Caco-2 (cell line): ENCODE results near the gene HSD11B1. TPM values are rescaled to one million over a fixed set of nuclear protein-coding genes. Genes with fewer than 3 reads are reported as not detected.

Experiments used
- BruUV-seq: library from RNA; stranded (reverse); fragments of 400-500 nt; replicated peaks from 2 replicates; lab custom pipeline; 2021; lab: Mats Ljungman, UMichigan
- CTCF ChIA-PET: fragments of 300-600 bp; sonication (Branson Sonifier 250); formaldehyde crosslinking; loops from one replicate; lab custom pipeline; 2022; ENCODE audit warnings: antibody characterized with exemption; lab: Charles Lee
- POLR2A ChIA-PET: fragments of 300-600 bp; sonication (Branson Sonifier 250); formaldehyde crosslinking; loops from one replicate; lab custom pipeline; 2022; ENCODE audit warnings: antibody characterized with exemption; lab: Charles Lee
- DNase-seq, 2 experiments: peaks; one replicate each; pipeline versions ENCODE4 v3.0.0 to v3.0.0-alpha.2; 2020 to 2022
- H3K27me3 ChIP-seq: replicated peaks from 2 replicates; pipeline ENCODE4 v1.6.0; 2011; ENCODE audit warnings: low read length; ENCODE audit not compliant: control insufficient read depth, insufficient read depth
- H3K36me3 ChIP-seq: 2 replicates; pipeline ENCODE4 v1.5.1; 2011; ENCODE audit warnings: low read length; ENCODE audit not compliant: control insufficient read depth, insufficient read depth
- H3K4me1 ChIP-seq: fragments of 250-450 bp; sonication (Bioruptor Pico); 2 replicates; pipeline ENCODE4 v1.5.1; 2020; ENCODE audit warnings: mild to moderate bottlenecking
- H3K4me3 ChIP-seq: 2 replicates; pipeline ENCODE4 v1.5.1; 2011; ENCODE audit warnings: low read depth, mild to moderate bottlenecking, control low read depth, low read length
- H3K9me3 ChIP-seq: fragments of 250-450 bp; sonication (Bioruptor Pico); 2 replicates; pipeline ENCODE4 v1.5.1; 2020; ENCODE audit warnings: mild to moderate bottlenecking, moderate library complexity
- H3K27ac Mint-ChIP-seq: one replicate; pipeline ENCODE4 v1.8.0; 2022; ENCODE audit warnings: mixed read lengths; ENCODE audit not compliant: unreplicated experiment
- H3K27me3 Mint-ChIP-seq: one replicate; pipeline ENCODE4 v1.8.0; 2022; ENCODE audit warnings: mixed read lengths; ENCODE audit not compliant: insufficient read depth, unreplicated experiment
- H3K36me3 Mint-ChIP-seq: one replicate; pipeline ENCODE4 v1.8.0; 2022; ENCODE audit warnings: mild to moderate bottlenecking, mixed read lengths; ENCODE audit not compliant: insufficient read depth, unreplicated experiment
- H3K4me1 Mint-ChIP-seq: one replicate; pipeline ENCODE4 v1.8.0; 2022; ENCODE audit warnings: low read depth, mixed read lengths; ENCODE audit not compliant: unreplicated experiment
- H3K4me3 Mint-ChIP-seq: one replicate; pipeline ENCODE4 v1.8.0; 2022; ENCODE audit warnings: mild to moderate bottlenecking, moderate library complexity, mixed read lengths; ENCODE audit not compliant: unreplicated experiment
- H3K9me3 Mint-ChIP-seq: one replicate; pipeline ENCODE4 v1.8.0; 2022; ENCODE audit warnings: mixed read lengths; ENCODE audit not compliant: unreplicated experiment
- CTCF ChIP-seq, 2 experiments: fragments of 200-600 bp in 1 of 2; IDR thresholded peaks; 1 replicate in 1 of 2; 2 replicates in 1 of 2; pipeline versions ENCODE4 v1.5.1 to v1.8.0; 2011 to 2022; ENCODE audit warnings: antibody characterized with exemption in 1 of 2, control low read depth in 1 of 2, inconsistent platforms in 1 of 2, low read depth in 1 of 2, low read length in 1 of 2, mild to moderate bottlenecking in 1 of 2, moderate library complexity in 1 of 2; ENCODE audit not compliant: insufficient read depth in 1 of 2, severe bottlenecking in 1 of 2, unreplicated experiment in 1 of 2
- intact Hi-C: fragments of 100-400 bp; cut with micrococcal nuclease; formaldehyde crosslinking; loops from one replicate; pipeline ENCODE4 v1.10.0; 2022; ENCODE audit not compliant: unreplicated experiment
- total RNA-seq: library from RNA; stranded (reverse); gene quantifications from 2 replicates; pipeline ENCODE4 v1.2.3, GENCODE V29; 2022

HSD11B1 gene
- total RNA-seq, 1 experiment from 2014 or later = not detected

DNA sequence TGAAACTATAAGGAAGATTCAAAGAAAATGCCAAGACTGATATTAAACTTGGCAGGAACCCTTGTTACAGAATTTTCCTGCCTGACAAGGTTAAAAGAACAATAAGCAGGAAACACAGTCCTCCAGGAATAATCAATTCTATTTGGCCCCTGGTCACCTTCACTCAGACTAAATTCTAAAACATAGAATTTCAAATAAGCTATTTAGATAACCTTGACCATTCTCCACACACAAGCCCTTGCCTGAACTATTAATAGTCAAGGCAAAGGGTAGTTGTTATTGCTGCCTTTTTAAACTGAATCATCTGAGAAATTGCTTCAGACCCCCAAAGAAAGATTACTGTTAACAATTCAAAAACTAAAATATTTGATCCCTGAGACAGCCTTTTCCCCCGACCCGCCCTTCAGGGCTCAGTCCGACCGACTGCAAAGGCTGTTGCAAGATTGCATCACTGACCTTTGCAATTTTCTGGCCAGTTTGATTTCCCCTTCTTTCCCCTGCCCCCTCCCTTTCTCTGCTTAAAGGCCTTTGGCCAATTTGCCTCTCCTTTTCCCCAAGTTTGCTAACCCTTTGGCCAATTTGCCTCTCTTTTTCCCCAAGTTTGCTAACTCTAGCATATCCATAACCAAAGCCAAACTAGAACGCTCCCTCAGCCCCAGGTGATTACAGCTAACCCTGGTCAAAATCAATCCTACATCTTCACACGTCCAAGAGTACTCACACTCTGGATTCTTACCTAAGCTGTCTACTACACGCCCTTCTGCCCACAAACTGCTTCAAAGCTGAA lies 30.8 kb upstream of the HSD11B1 start:
- CTCF ChIA-PET = interaction anchor here (0.7 to 3.4 kb wide), 2 partner anchors 20 to 73 kb away, joined by 3 to 34 read pairs; partner anchors contain the start of gene LAMB3
- DNase-seq = peak in 1 of 2 experiments; percentile 42
- 0 out of 2 replicates have a peak, but pooled peaks cover 1% of the 10 kb centered on the region for H3K36me3 ChIP-seq
- Mint-ChIP-seq H3K36me3 (peaks cover 22% of the 10 kb centered on the region), H3K27me3 (no peaks in the 10 kb centered on the region), H3K4me1 (peaks cover 41% of the 10 kb centered on the region), H3K4me3 (peak overlapping the region; percentile 94), H3K9me3 (peaks cover 10% of the 10 kb centered on the region), H3K27ac (peak overlapping the region; percentile 81)
- POLR2A ChIA-PET = interaction anchor here (1.0 to 3.5 kb wide), 3 partner anchors 15 to 30 kb away, joined by 3 to 47 read pairs (median 6); partner anchors contain the start of gene LAMB3
- no peaks in the 10 kb centered on the region for H3K27me3 ChIP-seq
- H3K9me3 ChIP-seq = no peaks in the 10 kb centered on the region
- H3K4me3 ChIP-seq = 0 out of 2 replicates have a peak overlapping the region, but pooled peaks have one; percentile 81
- BruUV-seq = TSS peak; percentile 75
- no peak for TF ChIP-seq CTCF (IDR thresholded peaks at IDR 0.05; ENCODE audit: insufficient read depth in 1 of 2, low read depth in 1 of 2, low read length in 1 of 2, severe bottlenecking in 1 of 2, unreplicated experiment in 1 of 2)
- H3K4me1 ChIP-seq = peaks cover 12% of the 10 kb centered on the region
- intact Hi-C loops = loop anchor here (2.0 kb wide), 1 partner anchor 15 kb away; no protein-coding TSS in a partner anchor

GRCh38 chr1:209674957-209675564 lies 29.6 kb upstream of the HSD11B1 start, which contains the start of gene G0S2:
G0S2 (plus strand) TSS chr1:209675412; CDS start chr1:209675685, 273 bp downstream.
- Mint-ChIP-seq H3K4me3 (peak within 1 kb of the TSS; percentile 94), H3K9me3 (peaks cover 10% of the 10 kb centered on the region), H3K4me1 (peaks cover 41% of the 10 kb centered on the region), H3K27me3 (no peaks in the 10 kb centered on the region), H3K36me3 (peaks cover 22% of the 10 kb centered on the region), H3K27ac (peak within 1 kb of the TSS; percentile 81)
- 0 out of 2 replicates have a peak, but pooled peaks cover 1% of the 10 kb centered on the region for H3K36me3 ChIP-seq
- TF ChIP-seq CTCF (IDR thresholded peaks at IDR 0.05; ENCODE audit: insufficient read depth in 1 of 2, low read depth in 1 of 2, low read length in 1 of 2, severe bottlenecking in 1 of 2, unreplicated experiment in 1 of 2) = no peak
- POLR2A ChIA-PET = interaction anchor here (0.8 to 3.5 kb wide), 6 partner anchors 16 to 32 kb away, joined by 3 to 47 read pairs (median 4); partner anchors contain the start of gene LAMB3
- no TSS peak for BruUV-seq
- peak; percentile 80 to 83 for DNase-seq
- CTCF ChIA-PET = interaction anchor here (0.5 to 3.4 kb wide), 6 partner anchors 19 to 106 kb away, joined by 3 to 34 read pairs (median 3); partner anchors contain the start of gene LAMB3
- H3K4me1 ChIP-seq = peaks cover 12% of the 10 kb centered on the region
- intact Hi-C loops = loop anchor here (1.0 to 2.0 kb wide), 2 partner anchors 14 to 21 kb away; no protein-coding TSS in a partner anchor
- no peaks in the 10 kb centered on the region for H3K27me3 ChIP-seq
- no peaks in the 10 kb centered on the region for H3K9me3 ChIP-seq
- H3K4me3 ChIP-seq = peak within 1 kb of the TSS; percentile 81
